HepG2 (cell line): ENCODE results near the gene DIABLO. TPM values are rescaled to one million over a fixed set of nuclear protein-coding genes. Genes with fewer than 3 reads are reported as not detected.
A peak's percentile ranks its signal among the peaks of the same experiment; 100 is the strongest.

Experiments
- CCAR2 ChIP-seq: fragments of 200-400 bp; formaldehyde crosslinking; optimal IDR thresholded peaks from 2 replicates; pipeline ENCODE3; 2018; ENCODE audit warnings: low read depth, mild to moderate bottlenecking, low read length, moderate library complexity
- EEA1 ChIP-seq: sonication (generic); formaldehyde crosslinking; IDR thresholded peaks from 2 replicates; pipeline ENCODE4 v1.5.1; 2020; ENCODE audit warnings: mild to moderate bottlenecking, missing genetic modification reagents, borderline replicate concordance
- ELF1 ChIP-seq: sonication (generic); formaldehyde crosslinking; IDR thresholded peaks from 2 replicates; pipeline ENCODE4 v1.4.0; 2020; ENCODE audit warnings: missing genetic modification reagents
- FOXA3 ChIP-seq: IDR thresholded peaks from 2 replicates; pipeline ENCODE4 v1.6.1; 2016; ENCODE audit warnings: missing genetic modification reagents, missing compliant biosample characterization
- HIVEP1 ChIP-seq: sonication (generic); formaldehyde crosslinking; IDR thresholded peaks from 2 replicates; pipeline ENCODE4 v1.4.0; 2020; ENCODE audit warnings: mild to moderate bottlenecking, missing genetic modification reagents
- HOMEZ ChIP-seq: IDR thresholded peaks from 2 replicates; pipeline ENCODE4 v1.6.1; 2016; ENCODE audit warnings: low read depth
- JUNB ChIP-seq: sonication (generic); formaldehyde crosslinking; IDR thresholded peaks from 2 replicates; pipeline ENCODE4 v1.8.0; 2022; ENCODE audit warnings: missing genetic modification reagents, mild to moderate bottlenecking, borderline replicate concordance
- MAX ChIP-seq: IDR thresholded peaks from 2 replicates; pipeline ENCODE4 v1.6.1; 2012; ENCODE audit warnings: inconsistent platforms
- MTA1 ChIP-seq: sonication (generic); formaldehyde crosslinking; IDR thresholded peaks from 2 replicates; pipeline ENCODE4 v1.4.0; 2020; ENCODE audit warnings: missing genetic modification reagents, mild to moderate bottlenecking, borderline replicate concordance
- PBX2 ChIP-seq: IDR thresholded peaks from 2 replicates; pipeline ENCODE4 v1.6.1; 2016; ENCODE audit warnings: control low read depth
- PHF5A ChIP-seq: IDR thresholded peaks from one replicate; pipeline ENCODE4 v1.6.1; 2018; ENCODE audit warnings: low read depth, missing genetic modification reagents; ENCODE audit not compliant: unreplicated experiment
- RBFOX2 ChIP-seq: fragments of 200-400 bp; formaldehyde crosslinking; IDR thresholded peaks from 2 replicates; pipeline ENCODE4 v1.6.1; 2017; ENCODE audit warnings: low read depth, mild to moderate bottlenecking, low read length
- SAFB2 ChIP-seq: sonication (generic); formaldehyde crosslinking; IDR thresholded peaks from 2 replicates; pipeline ENCODE4 v1.5.1; 2020; ENCODE audit warnings: missing genetic modification reagents, low read depth, mild to moderate bottlenecking, borderline replicate concordance
- SP2 ChIP-seq: sonication (generic); formaldehyde crosslinking; IDR thresholded peaks from 2 replicates; pipeline ENCODE4 v1.5.1; 2020; ENCODE audit warnings: mild to moderate bottlenecking, missing genetic modification reagents
- SPEN ChIP-seq: sonication (generic); formaldehyde crosslinking; IDR thresholded peaks from 2 replicates; pipeline ENCODE4 v1.5.1; 2020; ENCODE audit warnings: low read depth, mild to moderate bottlenecking, missing genetic modification reagents
- TIGD3 ChIP-seq: sonication (generic); formaldehyde crosslinking; IDR thresholded peaks from 2 replicates; pipeline ENCODE4 v1.5.1; 2020; ENCODE audit warnings: mild to moderate bottlenecking, missing genetic modification reagents, borderline replicate concordance
- ZFY ChIP-seq: sonication (generic); formaldehyde crosslinking; IDR thresholded peaks from 2 replicates; pipeline ENCODE4 v1.4.0; 2020; ENCODE audit warnings: missing genetic modification reagents
- ZNF432 ChIP-seq: sonication (generic); formaldehyde crosslinking; IDR thresholded peaks from 2 replicates; pipeline ENCODE4 v1.5.0; 2020; ENCODE audit warnings: missing genetic modification reagents, mild to moderate bottlenecking, borderline replicate concordance
- ZNF44 ChIP-seq: sonication (generic); formaldehyde crosslinking; IDR thresholded peaks from 2 replicates; pipeline ENCODE4 v1.5.1; 2020; ENCODE audit warnings: mild to moderate bottlenecking, missing genetic modification reagents
- ZNF570 ChIP-seq: sonication (generic); formaldehyde crosslinking; IDR thresholded peaks from 2 replicates; pipeline ENCODE4 v1.4.0; 2020; ENCODE audit warnings: mild to moderate bottlenecking, missing genetic modification reagents, borderline replicate concordance
- ZNF629 ChIP-seq: sonication (generic); formaldehyde crosslinking; conservative IDR thresholded peaks from 2 replicates; pipeline ENCODE4 v1.5.0; 2020; ENCODE audit warnings: missing genetic modification reagents
- ZNF713 ChIP-seq: sonication (generic); formaldehyde crosslinking; IDR thresholded peaks from 2 replicates; pipeline ENCODE4 v1.4.0; 2020; ENCODE audit warnings: mild to moderate bottlenecking, missing genetic modification reagents
- polyA plus RNA-seq, 8 experiments: library from polyadenylated mRNA; depleted of rRNA in 3 of 8; stranded (reverse) in 7 of 8; unstranded in 1 of 8; fragments of >200 nt; fragmentation: Illumina TruSeq in 4 of 8; extraction: Trizol in 4 of 8; gene quantifications; 2 replicates each; pipeline versions ENCODE4 v1.2.1 to v1.2.3, GENCODE V29; 2011 to 2016; ENCODE audit warnings: low read depth in 4 of 8, missing spikeins in 1 of 8, mixed read lengths in 1 of 8; ENCODE audit not compliant: insufficient read depth in 1 of 8
- total RNA-seq, 5 experiments: library from RNA; depleted of rRNA; stranded (reverse); fragments of >200 nt; fragmentation: Illumina TruSeq; extraction: Trizol; gene quantifications; 2 replicates each; pipeline ENCODE4 v1.2.3, GENCODE V29; 2016; ENCODE audit warnings: low read depth in 1 of 5
- TF ChIP-seq, protein P1 (sequence below): sonication (generic); formaldehyde crosslinking; conservative IDR thresholded peaks from 2 replicates; pipeline ENCODE4 v1.8.1; 2023; ENCODE audit warnings: missing genetic modification reagents
- TF ChIP-seq, protein P2 (sequence below): sonication (generic); formaldehyde crosslinking; IDR thresholded peaks from 2 replicates; pipeline ENCODE4 v1.5.0; 2020; ENCODE audit warnings: missing genetic modification reagents, mild to moderate bottlenecking, borderline replicate concordance

DIABLO gene
- total and polyA plus RNA-seq, 2 of the 13 experiments (the other 11 are each of a cell fraction or from before 2014, with no cell fraction given), result 20.7 to 70.9 TPM

DNA sequence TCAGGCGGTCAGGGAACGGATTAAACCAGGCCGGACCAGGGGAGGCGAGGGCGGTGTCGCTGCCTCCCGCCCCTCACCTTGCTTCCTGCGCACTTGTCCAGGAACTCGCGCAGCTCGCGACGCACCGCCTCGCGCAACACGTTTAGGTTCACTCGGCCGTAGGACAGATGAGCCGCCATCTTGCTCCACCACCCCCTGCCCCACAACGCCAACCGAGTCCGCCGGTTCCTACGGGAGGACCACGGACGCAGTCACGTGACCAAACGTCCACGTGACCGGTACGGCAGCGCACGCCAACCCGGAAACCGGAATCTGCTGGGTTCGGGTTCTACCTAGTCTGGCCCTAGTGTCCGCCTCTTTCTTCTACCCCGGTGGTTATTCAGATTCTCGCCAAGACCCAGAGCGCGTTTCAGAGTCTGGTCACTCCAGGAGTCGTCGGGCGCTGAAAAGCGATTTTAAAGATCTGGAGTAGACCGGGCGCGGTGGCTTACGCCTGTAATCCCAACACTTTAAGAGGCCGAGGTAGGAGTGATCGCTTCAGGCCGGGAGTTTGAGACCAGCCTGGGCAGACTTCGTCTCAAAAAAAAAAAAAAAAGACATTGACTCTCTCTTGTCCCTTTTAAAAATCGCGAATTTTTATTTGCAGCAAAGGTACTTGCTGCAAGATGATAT is 40.5 kb upstream of the DIABLO start, which contains the start of gene VPS33A (continued):
- TF ChIP-seq SAFB2 (no peak; the same call in 1 of the 2 replicates), HIVEP1 (CRISPR knock-in tag) (0 out of 2 replicates have a peak, but pooled peaks have one; percentile 65), ZNF713 (CRISPR knock-in tag) (no peak; the same call in 1 of the 2 replicates), HOMEZ (CRISPR knock-in tag) (peak; percentile 76), EEA1 (CRISPR knock-in tag) (no peak), SPEN (CRISPR knock-in tag) (peak; percentile 95), ZNF432 (no peak), RBFOX2 (peak; percentile 93), TIGD3 (CRISPR knock-in tag) (no peak), FOXA3 (CRISPR knock-in tag) (peak; percentile 76), ZNF570 (CRISPR knock-in tag) (no peak), MAX (peak; percentile 95), PBX2 (CRISPR knock-in tag) (no peak), JUNB (CRISPR knock-in tag) (no peak), ZNF44 (CRISPR knock-in tag) (peak; percentile 97), ZNF629 (no peak; the same call in 1 of the 2 replicates), MTA1 (CRISPR knock-in tag) (peak; percentile 87; the same call in 1 of the 2 replicates), ELF1 (CRISPR knock-in tag) (peak; percentile 100), PHF5A (CRISPR knock-in tag) (peak; percentile 60), SP2 (CRISPR knock-in tag) (peak; percentile 45; the same call in 1 of the 2 replicates), CCAR2 (no peak), ZFY (peak; percentile 85)
- TF ChIP-seq, protein P1, sequence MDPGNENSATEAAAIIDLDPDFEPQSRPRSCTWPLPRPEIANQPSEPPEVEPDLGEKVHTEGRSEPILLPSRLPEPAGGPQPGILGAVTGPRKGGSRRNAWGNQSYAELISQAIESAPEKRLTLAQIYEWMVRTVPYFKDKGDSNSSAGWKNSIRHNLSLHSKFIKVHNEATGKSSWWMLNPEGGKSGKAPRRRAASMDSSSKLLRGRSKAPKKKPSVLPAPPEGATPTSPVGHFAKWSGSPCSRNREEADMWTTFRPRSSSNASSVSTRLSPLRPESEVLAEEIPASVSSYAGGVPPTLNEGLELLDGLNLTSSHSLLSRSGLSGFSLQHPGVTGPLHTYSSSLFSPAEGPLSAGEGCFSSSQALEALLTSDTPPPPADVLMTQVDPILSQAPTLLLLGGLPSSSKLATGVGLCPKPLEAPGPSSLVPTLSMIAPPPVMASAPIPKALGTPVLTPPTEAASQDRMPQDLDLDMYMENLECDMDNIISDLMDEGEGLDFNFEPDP, result no peak
- TF ChIP-seq, protein P2, sequence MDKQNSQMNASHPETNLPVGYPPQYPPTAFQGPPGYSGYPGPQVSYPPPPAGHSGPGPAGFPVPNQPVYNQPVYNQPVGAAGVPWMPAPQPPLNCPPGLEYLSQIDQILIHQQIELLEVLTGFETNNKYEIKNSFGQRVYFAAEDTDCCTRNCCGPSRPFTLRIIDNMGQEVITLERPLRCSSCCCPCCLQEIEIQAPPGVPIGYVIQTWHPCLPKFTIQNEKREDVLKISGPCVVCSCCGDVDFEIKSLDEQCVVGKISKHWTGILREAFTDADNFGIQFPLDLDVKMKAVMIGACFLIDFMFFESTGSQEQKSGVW (CRISPR knock-in tag), result no peak; the same call in 1 of the 2 replicates
